Measurements from ENCODE around the gene PSME2. TPM values are rescaled to one million over a fixed set of nuclear protein-coding genes. Genes with fewer than 3 reads are reported as not detected.

The PSME2 gene
- total RNA-seq, 1 experiment from 2014 or later = 288 TPM

DNA sequence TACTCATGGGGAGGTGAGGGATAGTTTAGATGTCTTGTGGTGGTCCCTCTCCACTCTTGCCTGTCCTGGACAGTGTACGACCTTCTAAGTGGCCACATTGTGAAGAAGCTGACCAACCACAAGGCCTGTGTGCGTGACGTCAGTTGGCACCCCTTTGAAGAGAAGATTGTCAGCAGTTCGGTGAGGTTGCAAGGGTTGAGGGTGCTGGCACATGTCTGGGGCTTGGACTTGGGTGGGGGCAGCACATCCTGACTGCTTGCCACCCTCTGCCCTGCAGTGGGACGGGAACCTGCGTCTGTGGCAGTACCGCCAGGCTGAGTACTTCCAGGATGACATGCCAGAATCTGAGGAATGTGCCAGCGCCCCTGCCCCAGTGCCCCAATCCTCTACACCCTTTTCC, 23.5 kb downstream of the PSME2 start:
- DNase-seq = no peak
- no peaks in the 10 kb centered on the region for H3K27me3 Mint-ChIP-seq (ENCODE audit: unreplicated experiment)
- TF ChIP-seq, protein P1, sequence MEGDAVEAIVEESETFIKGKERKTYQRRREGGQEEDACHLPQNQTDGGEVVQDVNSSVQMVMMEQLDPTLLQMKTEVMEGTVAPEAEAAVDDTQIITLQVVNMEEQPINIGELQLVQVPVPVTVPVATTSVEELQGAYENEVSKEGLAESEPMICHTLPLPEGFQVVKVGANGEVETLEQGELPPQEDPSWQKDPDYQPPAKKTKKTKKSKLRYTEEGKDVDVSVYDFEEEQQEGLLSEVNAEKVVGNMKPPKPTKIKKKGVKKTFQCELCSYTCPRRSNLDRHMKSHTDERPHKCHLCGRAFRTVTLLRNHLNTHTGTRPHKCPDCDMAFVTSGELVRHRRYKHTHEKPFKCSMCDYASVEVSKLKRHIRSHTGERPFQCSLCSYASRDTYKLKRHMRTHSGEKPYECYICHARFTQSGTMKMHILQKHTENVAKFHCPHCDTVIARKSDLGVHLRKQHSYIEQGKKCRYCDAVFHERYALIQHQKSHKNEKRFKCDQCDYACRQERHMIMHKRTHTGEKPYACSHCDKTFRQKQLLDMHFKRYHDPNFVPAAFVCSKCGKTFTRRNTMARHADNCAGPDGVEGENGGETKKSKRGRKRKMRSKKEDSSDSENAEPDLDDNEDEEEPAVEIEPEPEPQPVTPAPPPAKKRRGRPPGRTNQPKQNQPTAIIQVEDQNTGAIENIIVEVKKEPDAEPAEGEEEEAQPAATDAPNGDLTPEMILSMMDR (IDR thresholded peaks at IDR 0.05; ENCODE audit: unreplicated experiment) = no peak
- H3K4me1 Mint-ChIP-seq (ENCODE audit: low read depth, unreplicated experiment) = no peaks in the 10 kb centered on the region
- CTCF ChIA-PET = no interaction called here
- H3K4me3 Mint-ChIP-seq (ENCODE audit: low read depth, unreplicated experiment) = no peak overlapping the region
- H3K27ac Mint-ChIP-seq (ENCODE audit: unreplicated experiment) = no peak overlapping the region
- peaks cover 26% of the 10 kb centered on the region for H3K36me3 Mint-ChIP-seq (ENCODE audit: insufficient read depth, unreplicated experiment)
- BruUV-seq (replicated peaks) = no TSS peak
- H3K9me3 Mint-ChIP-seq (ENCODE audit: low read depth, unreplicated experiment) = no peaks in the 10 kb centered on the region
- intact Hi-C loops (cut with micrococcal nuclease; ENCODE audit: unreplicated experiment) = no loop called here

DNA sequence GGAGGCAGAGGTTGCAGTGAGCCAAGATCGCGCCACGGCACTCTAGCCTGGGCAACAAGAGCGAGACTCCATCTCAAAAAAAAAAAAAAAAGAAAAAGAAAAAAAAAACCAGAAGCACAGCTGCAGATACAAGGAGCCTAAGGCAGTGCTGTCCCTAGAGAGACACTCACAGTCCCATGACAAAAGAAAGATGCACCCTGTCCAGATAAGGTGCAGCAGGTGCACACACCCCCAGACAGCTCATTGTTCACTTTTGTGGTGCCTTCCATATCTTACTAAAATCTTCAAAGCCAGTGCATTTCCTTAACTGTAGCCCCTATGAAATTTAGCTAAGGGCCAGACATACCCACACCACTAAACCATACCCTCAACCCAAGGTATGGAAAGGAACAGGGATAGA, 24.0 kb downstream of the PSME2 start:
- no peak for DNase-seq
- no peak overlapping the region for H3K27ac Mint-ChIP-seq (ENCODE audit: unreplicated experiment)
- no TSS peak for BruUV-seq (replicated peaks)
- H3K9me3 Mint-ChIP-seq (ENCODE audit: low read depth, unreplicated experiment) = no peaks in the 10 kb centered on the region
- H3K27me3 Mint-ChIP-seq (ENCODE audit: unreplicated experiment) = no peaks in the 10 kb centered on the region
- peaks cover 26% of the 10 kb centered on the region for H3K36me3 Mint-ChIP-seq (ENCODE audit: insufficient read depth, unreplicated experiment)
- CTCF ChIA-PET = no interaction called here
- intact Hi-C loops (cut with micrococcal nuclease; ENCODE audit: unreplicated experiment) = no loop called here
- no peaks in the 10 kb centered on the region for H3K4me1 Mint-ChIP-seq (ENCODE audit: low read depth, unreplicated experiment)
- TF ChIP-seq, protein P1 (IDR thresholded peaks at IDR 0.05; ENCODE audit: unreplicated experiment) = no peak
- H3K4me3 Mint-ChIP-seq (ENCODE audit: low read depth, unreplicated experiment) = no peak overlapping the region

DNA sequence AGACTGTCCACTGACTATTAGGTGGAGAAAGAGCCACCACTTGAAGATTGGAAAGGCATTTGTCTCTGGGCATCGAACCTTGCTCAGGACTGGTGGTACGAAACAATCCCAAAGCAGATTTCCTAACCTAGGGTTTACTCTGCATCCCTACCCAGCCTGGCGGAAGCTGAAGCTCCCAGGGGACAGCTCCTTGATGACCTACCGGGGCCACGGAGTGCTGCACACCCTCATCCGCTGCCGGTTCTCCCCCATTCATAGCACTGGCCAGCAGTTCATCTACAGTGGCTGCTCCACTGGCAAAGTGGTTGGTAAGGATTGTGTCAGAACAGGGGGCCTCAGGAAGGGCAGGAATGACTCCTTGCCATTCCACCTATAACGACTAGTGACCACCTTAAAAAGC, 25.2 kb downstream of the PSME2 start:
- no peak for DNase-seq
- H3K4me1 Mint-ChIP-seq (ENCODE audit: low read depth, unreplicated experiment) = peaks cover 9% of the 10 kb centered on the region
- TF ChIP-seq, protein P1 (IDR thresholded peaks at IDR 0.05; ENCODE audit: unreplicated experiment) = no peak
- H3K27ac Mint-ChIP-seq (ENCODE audit: unreplicated experiment) = no peak overlapping the region
- H3K9me3 Mint-ChIP-seq (ENCODE audit: low read depth, unreplicated experiment) = no peaks in the 10 kb centered on the region
- BruUV-seq (replicated peaks) = no TSS peak
- intact Hi-C loops (cut with micrococcal nuclease; ENCODE audit: unreplicated experiment) = no loop called here
- H3K36me3 Mint-ChIP-seq (ENCODE audit: insufficient read depth, unreplicated experiment) = peaks cover 32% of the 10 kb centered on the region
- CTCF ChIA-PET = no interaction called here
- H3K4me3 Mint-ChIP-seq (ENCODE audit: low read depth, unreplicated experiment) = no peak overlapping the region
- no peaks in the 10 kb centered on the region for H3K27me3 Mint-ChIP-seq (ENCODE audit: unreplicated experiment)

DNA sequence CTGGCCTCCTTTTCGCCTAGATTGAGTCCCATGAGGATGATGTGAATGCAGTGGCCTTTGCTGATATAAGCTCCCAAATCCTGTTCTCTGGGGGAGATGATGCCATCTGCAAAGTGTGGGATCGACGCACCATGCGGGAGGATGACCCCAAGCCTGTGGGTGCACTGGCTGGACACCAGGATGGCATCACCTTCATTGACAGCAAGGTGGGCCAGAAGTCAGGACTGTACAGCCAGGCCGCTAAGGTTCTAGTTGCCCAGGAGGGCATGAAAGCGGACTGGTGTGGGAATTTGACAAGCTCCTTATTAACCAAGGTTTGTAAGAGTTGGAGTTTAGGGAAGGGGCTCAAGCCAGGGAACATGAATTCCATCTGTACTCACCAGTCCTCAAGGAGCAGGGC, 26.7 kb downstream of the PSME2 start:
- TF ChIP-seq, protein P1 (IDR thresholded peaks at IDR 0.05; ENCODE audit: unreplicated experiment) = no peak
- Mint-ChIP-seq H3K9me3 (ENCODE audit: low read depth, unreplicated experiment) (no peaks in the 10 kb centered on the region), H3K4me1 (ENCODE audit: low read depth, unreplicated experiment) (peaks cover 19% of the 10 kb centered on the region), H3K36me3 (ENCODE audit: insufficient read depth, unreplicated experiment) (peaks cover 43% of the 10 kb centered on the region), H3K27ac (ENCODE audit: unreplicated experiment) (no peak overlapping the region), H3K4me3 (ENCODE audit: low read depth, unreplicated experiment) (no peak overlapping the region), H3K27me3 (ENCODE audit: unreplicated experiment) (no peaks in the 10 kb centered on the region)
- intact Hi-C loops (cut with micrococcal nuclease; ENCODE audit: unreplicated experiment) = no loop called here
- CTCF ChIA-PET = no interaction called here
- DNase-seq = no peak
- BruUV-seq (replicated peaks) = no TSS peak

DNA sequence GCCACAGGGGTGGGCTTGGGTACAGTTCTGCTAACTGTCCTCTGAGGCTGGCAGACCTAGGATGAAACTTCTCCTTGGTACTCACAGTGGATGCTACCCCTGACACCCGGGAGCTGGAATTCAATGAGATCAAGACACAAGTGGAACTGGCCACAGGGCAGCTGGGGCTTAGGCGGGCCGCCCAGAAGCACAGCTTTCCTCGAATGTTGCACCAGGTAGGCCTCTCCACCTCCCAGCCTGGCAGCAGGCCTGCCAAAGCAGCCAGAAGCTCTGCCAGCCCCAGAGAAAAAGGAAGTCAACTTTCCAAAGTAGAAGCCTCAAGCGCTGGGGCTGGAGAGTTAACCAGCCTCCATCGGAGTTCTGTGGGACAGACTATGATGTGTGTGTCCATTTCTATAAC, 29.2 kb downstream of the PSME2 start:
- Mint-ChIP-seq H3K27ac (ENCODE audit: unreplicated experiment) (no peak overlapping the region), H3K36me3 (ENCODE audit: insufficient read depth, unreplicated experiment) (peaks cover 47% of the 10 kb centered on the region), H3K4me3 (ENCODE audit: low read depth, unreplicated experiment) (no peak overlapping the region), H3K4me1 (ENCODE audit: low read depth, unreplicated experiment) (peaks cover 19% of the 10 kb centered on the region), H3K9me3 (ENCODE audit: low read depth, unreplicated experiment) (no peaks in the 10 kb centered on the region), H3K27me3 (ENCODE audit: unreplicated experiment) (no peaks in the 10 kb centered on the region)
- CTCF ChIA-PET = no interaction called here
- no peak for DNase-seq
- TF ChIP-seq, protein P1 (IDR thresholded peaks at IDR 0.05; ENCODE audit: unreplicated experiment) = no peak
- intact Hi-C loops (cut with micrococcal nuclease; ENCODE audit: unreplicated experiment) = no loop called here
- no TSS peak for BruUV-seq (replicated peaks)
